Neural cell (in vitro differentiated cells): ENCODE results near the gene MBNL2. TPM values are rescaled to one million over a fixed set of nuclear protein-coding genes. Genes with fewer than 3 reads are reported as not detected.

Experiments used
- H2AFZ ChIP-seq: fragments of 200-600, 300-800 bp; sonication (generic), shearing (Covaris generic); 2 replicates; pipeline ENCODE4 v1.6.0; 2014; ENCODE audit warnings: low read depth, mild to moderate bottlenecking, antibody characterized with exemption, low read length, moderate library complexity
- H3F3A ChIP-seq: fragments of 200-600 bp; shearing (Covaris generic); 2 replicates; pipeline ENCODE4 v1.6.1; 2016; ENCODE audit warnings: mild to moderate bottlenecking, moderate library complexity, mixed read lengths, antibody characterized with exemption, low read length; ENCODE audit not compliant: insufficient read depth, poor library complexity, severe bottlenecking
- H3K27ac ChIP-seq: fragments of 200-600, 300-800 bp; sonication (generic), shearing (Covaris generic); 2 replicates; pipeline ENCODE4 v1.5.1; 2014; ENCODE audit warnings: mild to moderate bottlenecking, low read length, moderate library complexity
- H3K27me3 ChIP-seq: fragments of 300-800, 200-600 bp; sonication (generic), shearing (Covaris generic); 2 replicates; pipeline ENCODE4 v1.6.0; 2014; ENCODE audit warnings: mild to moderate bottlenecking, low read depth, low read length, moderate library complexity; ENCODE audit not compliant: insufficient read depth
- H3K36me3 ChIP-seq: fragments of 300-800, 200-600 bp; sonication (generic), shearing (Covaris generic); 2 replicates; pipeline ENCODE4 v1.5.1; 2014; ENCODE audit warnings: mild to moderate bottlenecking, antibody characterized with exemption, low read length, moderate library complexity; ENCODE audit not compliant: insufficient read depth
- H3K4me2 ChIP-seq: fragments of 300-800, 200-600 bp; sonication (generic), shearing (Covaris generic); 2 replicates; pipeline ENCODE4 v1.6.0; 2014; ENCODE audit warnings: mild to moderate bottlenecking, low read length
- H3K4me3 ChIP-seq: fragments of 300-800, 200-600 bp; sonication (generic), shearing (Covaris generic); 2 replicates; pipeline ENCODE4 v1.5.1; 2014; ENCODE audit warnings: mild to moderate bottlenecking, low read length, moderate library complexity
- H3K79me2 ChIP-seq: fragments of 200-600 bp; shearing (Covaris generic); replicated peaks from 2 replicates; pipeline ENCODE4 v1.6.0; 2014; ENCODE audit warnings: mild to moderate bottlenecking, low read length, moderate library complexity; ENCODE audit not compliant: insufficient read depth
- H3K9ac ChIP-seq: fragments of 300-800, 200-600 bp; sonication (generic), shearing (Covaris generic); 2 replicates; pipeline ENCODE4 v1.6.1; 2016; ENCODE audit warnings: mild to moderate bottlenecking, low read length, mixed read lengths
- H3K9me2 ChIP-seq: fragments of 200-600 bp; shearing (Covaris generic); 2 replicates; pipeline ENCODE4 v1.6.1; 2016; ENCODE audit warnings: mild to moderate bottlenecking, low read length, mixed read lengths; ENCODE audit not compliant: insufficient read depth
- H3K9me3 ChIP-seq: fragments of 200-600, 300-800 bp; sonication (generic), shearing (Covaris generic); 2 replicates; pipeline ENCODE4 v1.6.1; 2016; ENCODE audit warnings: mild to moderate bottlenecking, mixed run types, low read length, moderate library complexity, mixed read lengths
- H4K20me1 ChIP-seq: fragments of 200-600 bp; shearing (Covaris generic); 2 replicates; pipeline ENCODE4 v1.6.1; 2016; ENCODE audit warnings: mild to moderate bottlenecking, mixed run types; ENCODE audit not compliant: insufficient read depth
- CTCF ChIP-seq: fragments of 450-650 bp; IDR thresholded peaks from 2 replicates; pipeline ENCODE4 v1.5.1; 2014; ENCODE audit warnings: antibody characterized with exemption, mild to moderate bottlenecking, moderate library complexity; ENCODE audit not compliant: poor library complexity, severe bottlenecking
- EP300 ChIP-seq: fragments of 450-650 bp; conservative IDR thresholded peaks from 2 replicates; pipeline ENCODE4 v1.6.1; 2014; ENCODE audit warnings: antibody characterized with exemption, mild to moderate bottlenecking, moderate library complexity; ENCODE audit not compliant: poor library complexity, severe bottlenecking
- EZH2 ChIP-seq: fragments of 200-600, 300-800 bp; shearing (Covaris generic), sonication (generic); IDR thresholded peaks from 2 replicates; pipeline ENCODE4 v1.6.1; 2014; ENCODE audit warnings: antibody characterized with exemption, low read length, borderline replicate concordance, mild to moderate bottlenecking; ENCODE audit not compliant: insufficient read depth, poor library complexity, severe bottlenecking
- MXI1 ChIP-seq: fragments of 450-650 bp; conservative IDR thresholded peaks from 2 replicates; pipeline ENCODE4 v1.6.1; 2014; ENCODE audit warnings: antibody characterized with exemption, mild to moderate bottlenecking; ENCODE audit not compliant: poor library complexity, severe bottlenecking
- POLR2AphosphoS5 ChIP-seq: IDR thresholded peaks from 2 replicates; pipeline ENCODE4 v1.6.1; 2012
- RAD21 ChIP-seq: fragments of 450-650 bp; conservative IDR thresholded peaks from 2 replicates; pipeline ENCODE4 v1.6.1; 2014; ENCODE audit warnings: antibody characterized with exemption, mild to moderate bottlenecking, moderate library complexity
- REST ChIP-seq: IDR thresholded peaks from 2 replicates; pipeline ENCODE4 v1.6.1; 2012; ENCODE audit warnings: borderline replicate concordance
- SMC3 ChIP-seq: fragments of 450-650 bp; conservative IDR thresholded peaks from 2 replicates; pipeline ENCODE4 v1.6.1; 2014; ENCODE audit warnings: antibody characterized with exemption, mild to moderate bottlenecking, moderate library complexity; ENCODE audit not compliant: poor library complexity
- TAF1 ChIP-seq: IDR thresholded peaks from 2 replicates; pipeline ENCODE4 v1.6.1; 2012; ENCODE audit warnings: low read depth
- polyA plus RNA-seq: library from polyadenylated mRNA; depleted of rRNA; stranded (reverse); fragments of >200 nt; gene quantifications from 2 replicates; pipeline ENCODE4 v1.2.3, GENCODE V29; 2014

Gene MBNL2
- polyA plus RNA-seq, 1 donor from 2014 or later = 4.3 TPM

- Histone ChIP-seq H3K9me3 (no peaks in the 10 kb centered on the region), H3K9ac (peak overlapping the region; percentile 63), H3K4me2 (peak overlapping the region; percentile 77), H3K27me3 (no peaks in the 10 kb centered on the region), H3K27ac (peak overlapping the region; percentile 87), H4K20me1 (no peaks in the 10 kb centered on the region), H3F3A (no peaks in the 10 kb centered on the region), H3K36me3 (no peaks in the 10 kb centered on the region), H3K4me3 (peak overlapping the region; percentile 66), H3K79me2 (peaks cover 30% of the 10 kb centered on the region), H2AFZ (no peak overlapping the region), H3K9me2 (no peaks in the 10 kb centered on the region)
- TF ChIP-seq SMC3 (no peak), TAF1 (no peak), MXI1 (no peak), POLR2AphosphoS5 (no peak), REST (no peak), RAD21 (no peak), EP300 (no peak), CTCF (no peak), EZH2 (no peak)
Measured at GRCh38 chr13:97223711-97224541, 1.8 kb downstream of the MBNL2 start.

- peak; percentile 26 for TF ChIP-seq REST
- TF ChIP-seq MXI1 = peak; percentile 41
- peak; percentile 15 for TF ChIP-seq RAD21
- TF ChIP-seq EP300 = peak; percentile 18
- no peak for TF ChIP-seq TAF1
- Histone ChIP-seq H2AFZ (no peak overlapping the region), H3K79me2 (peaks cover 30% of the 10 kb centered on the region), H3K36me3 (no peaks in the 10 kb centered on the region), H3F3A (no peaks in the 10 kb centered on the region), H3K4me2 (peak overlapping the region; percentile 77), H3K9me3 (no peaks in the 10 kb centered on the region), H3K27ac (peak overlapping the region; percentile 10), H3K27me3 (no peaks in the 10 kb centered on the region), H3K9me2 (no peaks in the 10 kb centered on the region), H3K4me3 (peak overlapping the region; percentile 66), H3K9ac (peak overlapping the region; percentile 63), H4K20me1 (no peaks in the 10 kb centered on the region)
Measured at GRCh38 chr13:97224544-97225300, 2.6 kb downstream of the MBNL2 start.
